ENCODE measurements around the gene MOB3B. TPM values are rescaled to one million over a fixed set of nuclear protein-coding genes. Genes with fewer than 3 reads are reported as not detected.

The MOB3B gene
- polyA plus RNA-seq, 2 of the 4 experiments (the other 2 are of a cell fraction): 6.0 to 6.4 TPM

DNA sequence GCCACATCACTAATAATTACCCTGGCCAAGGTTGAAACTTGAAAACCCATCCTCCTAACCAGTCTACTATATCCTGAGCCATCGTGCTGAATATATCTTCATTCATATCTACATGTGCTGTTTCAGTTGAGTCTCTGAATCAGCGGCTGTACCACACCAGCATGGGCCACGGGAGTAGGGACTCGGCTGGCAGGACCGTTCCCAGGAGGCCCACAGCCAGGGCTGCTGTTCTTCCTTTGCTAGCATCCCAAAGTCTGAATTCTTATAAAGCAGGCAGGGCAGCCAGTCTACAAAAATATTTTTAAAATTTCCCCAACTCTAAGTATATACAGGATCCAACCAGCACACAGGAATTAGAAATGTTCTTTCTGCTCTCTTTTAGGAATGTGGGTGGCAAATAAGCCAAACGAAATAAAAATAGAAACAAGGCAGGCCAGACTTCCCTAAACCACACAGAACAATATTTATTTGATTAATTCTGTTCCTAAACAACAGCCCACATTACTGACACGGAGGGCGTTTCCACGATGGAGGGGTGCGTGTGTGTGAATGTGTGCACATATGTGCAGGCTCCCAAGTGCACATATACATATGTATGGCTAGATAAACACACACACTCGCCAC is 189.8 kb downstream of the MOB3B start:
- ATAC-seq: no peak
- Histone ChIP-seq H3K4me3 (no peak overlapping the region), H3K4me1 (no peaks in the 10 kb centered on the region), H3K27ac (no peak overlapping the region), H3K9me3 (no peaks in the 10 kb centered on the region), H3K4me2 (no peak overlapping the region)
- POLR2A ChIA-PET: no interaction called here
- DNase-seq (ENCODE audit: low read depth in 1 of 2, low spot score in 1 of 2): no peak
- no peak for FAIRE-seq
- 72% methylated on average over 11 of the region's 11 CpGs for WGBS (ENCODE audit: missing lambda C conversion rate)
- no peak for TF ChIP-seq ESRRA (IDR thresholded peaks at IDR 0.05; ENCODE audit: borderline replicate concordance, low read length)
- TF ChIP-seq, protein P1, sequence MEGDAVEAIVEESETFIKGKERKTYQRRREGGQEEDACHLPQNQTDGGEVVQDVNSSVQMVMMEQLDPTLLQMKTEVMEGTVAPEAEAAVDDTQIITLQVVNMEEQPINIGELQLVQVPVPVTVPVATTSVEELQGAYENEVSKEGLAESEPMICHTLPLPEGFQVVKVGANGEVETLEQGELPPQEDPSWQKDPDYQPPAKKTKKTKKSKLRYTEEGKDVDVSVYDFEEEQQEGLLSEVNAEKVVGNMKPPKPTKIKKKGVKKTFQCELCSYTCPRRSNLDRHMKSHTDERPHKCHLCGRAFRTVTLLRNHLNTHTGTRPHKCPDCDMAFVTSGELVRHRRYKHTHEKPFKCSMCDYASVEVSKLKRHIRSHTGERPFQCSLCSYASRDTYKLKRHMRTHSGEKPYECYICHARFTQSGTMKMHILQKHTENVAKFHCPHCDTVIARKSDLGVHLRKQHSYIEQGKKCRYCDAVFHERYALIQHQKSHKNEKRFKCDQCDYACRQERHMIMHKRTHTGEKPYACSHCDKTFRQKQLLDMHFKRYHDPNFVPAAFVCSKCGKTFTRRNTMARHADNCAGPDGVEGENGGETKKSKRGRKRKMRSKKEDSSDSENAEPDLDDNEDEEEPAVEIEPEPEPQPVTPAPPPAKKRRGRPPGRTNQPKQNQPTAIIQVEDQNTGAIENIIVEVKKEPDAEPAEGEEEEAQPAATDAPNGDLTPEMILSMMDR (IDR thresholded peaks at IDR 0.05): no peak
- TF ChIP-seq, protein P2, sequence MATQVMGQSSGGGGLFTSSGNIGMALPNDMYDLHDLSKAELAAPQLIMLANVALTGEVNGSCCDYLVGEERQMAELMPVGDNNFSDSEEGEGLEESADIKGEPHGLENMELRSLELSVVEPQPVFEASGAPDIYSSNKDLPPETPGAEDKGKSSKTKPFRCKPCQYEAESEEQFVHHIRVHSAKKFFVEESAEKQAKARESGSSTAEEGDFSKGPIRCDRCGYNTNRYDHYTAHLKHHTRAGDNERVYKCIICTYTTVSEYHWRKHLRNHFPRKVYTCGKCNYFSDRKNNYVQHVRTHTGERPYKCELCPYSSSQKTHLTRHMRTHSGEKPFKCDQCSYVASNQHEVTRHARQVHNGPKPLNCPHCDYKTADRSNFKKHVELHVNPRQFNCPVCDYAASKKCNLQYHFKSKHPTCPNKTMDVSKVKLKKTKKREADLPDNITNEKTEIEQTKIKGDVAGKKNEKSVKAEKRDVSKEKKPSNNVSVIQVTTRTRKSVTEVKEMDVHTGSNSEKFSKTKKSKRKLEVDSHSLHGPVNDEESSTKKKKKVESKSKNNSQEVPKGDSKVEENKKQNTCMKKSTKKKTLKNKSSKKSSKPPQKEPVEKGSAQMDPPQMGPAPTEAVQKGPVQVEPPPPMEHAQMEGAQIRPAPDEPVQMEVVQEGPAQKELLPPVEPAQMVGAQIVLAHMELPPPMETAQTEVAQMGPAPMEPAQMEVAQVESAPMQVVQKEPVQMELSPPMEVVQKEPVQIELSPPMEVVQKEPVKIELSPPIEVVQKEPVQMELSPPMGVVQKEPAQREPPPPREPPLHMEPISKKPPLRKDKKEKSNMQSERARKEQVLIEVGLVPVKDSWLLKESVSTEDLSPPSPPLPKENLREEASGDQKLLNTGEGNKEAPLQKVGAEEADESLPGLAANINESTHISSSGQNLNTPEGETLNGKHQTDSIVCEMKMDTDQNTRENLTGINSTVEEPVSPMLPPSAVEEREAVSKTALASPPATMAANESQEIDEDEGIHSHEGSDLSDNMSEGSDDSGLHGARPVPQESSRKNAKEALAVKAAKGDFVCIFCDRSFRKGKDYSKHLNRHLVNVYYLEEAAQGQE (IDR thresholded peaks at IDR 0.05): no peak
- no peak for TF ChIP-seq RAD21 (conservative IDR thresholded peaks at IDR 0.05 in 1 of 2, IDR thresholded peaks at IDR 0.05 in 1 of 2)
- TF ChIP-seq RARB (CRISPR knock-in tag; IDR thresholded peaks at IDR 0.05): no peak
- CTCF ChIA-PET: no interaction called here

DNA sequence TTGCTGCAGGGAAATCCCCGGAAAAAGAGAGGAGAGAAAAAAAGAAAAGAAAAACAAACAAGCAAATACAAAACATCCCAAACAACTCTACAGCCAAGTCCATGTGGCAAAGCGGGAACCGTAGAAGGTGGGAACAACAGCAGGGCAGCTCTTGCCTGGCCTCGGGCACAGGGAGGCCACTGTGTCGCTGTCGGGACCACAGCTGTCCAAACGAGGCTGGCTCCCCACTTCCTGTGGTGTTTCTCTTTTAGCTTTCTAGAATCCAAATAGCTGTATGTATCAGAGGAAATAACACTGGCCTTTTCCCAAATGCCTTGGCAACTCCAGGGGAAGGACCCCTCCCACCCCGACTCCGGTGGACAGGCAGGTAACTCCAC is 191.1 kb downstream of the MOB3B start:
- ChIA-PET POLR2A (no interaction called here), CTCF (interaction anchor here (0.6 to 11.3 kb wide), 2 partner anchors 8 to 196 kb away, joined by 3 to 266 read pairs; partner anchors contain the start of gene MOB3B)
- H3K27ac ChIP-seq: no peak overlapping the region
- DNase-seq (ENCODE audit: low read depth in 1 of 2, low spot score in 1 of 2) (no peak), ATAC-seq (no peak), FAIRE-seq (no peak)
- no peak overlapping the region for H3K4me3 ChIP-seq
- peaks cover 3% of the 10 kb centered on the region; the same call in 2 of the 3 replicates for H3K4me1 ChIP-seq
- 85% methylated on average over 9 of the region's 9 CpGs for WGBS (ENCODE audit: missing lambda C conversion rate)
- no peaks in the 10 kb centered on the region for H3K9me3 ChIP-seq
- TF ChIP-seq ZC3H11A (IDR thresholded peaks at IDR 0.05): no peak
- no peak for TF ChIP-seq PHF8 (IDR thresholded peaks at IDR 0.05; ENCODE audit: borderline replicate concordance, low read depth)
- no peak overlapping the region for H3K4me2 ChIP-seq

DNA sequence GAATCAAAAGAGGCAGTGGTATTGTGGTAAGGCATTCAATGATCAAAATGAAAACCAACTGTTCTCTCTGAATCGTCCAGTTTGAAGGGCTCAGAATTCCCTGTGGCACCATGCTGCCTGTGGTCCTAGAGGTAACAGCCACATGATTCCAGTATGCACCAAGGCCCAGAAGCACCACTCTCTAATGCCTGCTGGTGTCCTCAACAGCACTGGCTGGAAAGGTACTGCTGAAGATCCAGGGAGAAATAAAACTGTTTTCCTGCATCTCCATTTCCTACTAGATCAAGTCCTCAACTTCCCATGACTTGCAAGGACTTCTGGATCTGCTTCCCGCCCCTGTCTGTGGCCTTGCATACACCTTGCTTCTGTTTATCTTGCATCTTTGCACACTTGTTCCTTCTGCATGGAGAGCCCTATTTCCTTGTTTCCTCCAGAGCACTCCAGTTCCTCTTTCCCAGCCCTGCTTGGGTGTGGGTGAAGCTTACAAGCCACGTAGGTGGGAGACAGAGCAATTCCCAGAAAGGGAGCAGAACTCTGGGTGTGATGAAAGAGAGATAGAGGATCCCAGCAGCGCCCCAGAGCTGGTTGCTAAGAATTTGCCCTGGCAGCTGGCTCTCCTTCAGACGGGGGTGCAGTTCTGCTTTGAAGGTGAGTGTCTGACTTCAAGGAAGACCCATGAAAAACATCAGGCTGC is 191.6 kb downstream of the MOB3B start:
- WGBS (ENCODE audit: missing lambda C conversion rate): 52% methylated on average over 5 of the region's 5 CpGs
- H3K4me2 ChIP-seq: no peak overlapping the region
- H3K4me3 ChIP-seq: no peak overlapping the region
- ChIA-PET POLR2A (no interaction called here), CTCF (interaction anchor here (0.6 to 11.3 kb wide), 5 partner anchors 11 to 209 kb away, joined by 3 to 266 read pairs (median 3); partner anchors contain the start of gene MOB3B)
- FAIRE-seq (no peak), DNase-seq (ENCODE audit: low read depth in 1 of 2, low spot score in 1 of 2) (no peak), ATAC-seq (no peak)
- peaks cover 6% of the 10 kb centered on the region; the same call in 2 of the 3 replicates for H3K4me1 ChIP-seq
- TF ChIP-seq SREBF2 (IDR thresholded peaks at IDR 0.05): no peak
- no peak overlapping the region for H3K27ac ChIP-seq
- H3K9me3 ChIP-seq: no peaks in the 10 kb centered on the region

DNA sequence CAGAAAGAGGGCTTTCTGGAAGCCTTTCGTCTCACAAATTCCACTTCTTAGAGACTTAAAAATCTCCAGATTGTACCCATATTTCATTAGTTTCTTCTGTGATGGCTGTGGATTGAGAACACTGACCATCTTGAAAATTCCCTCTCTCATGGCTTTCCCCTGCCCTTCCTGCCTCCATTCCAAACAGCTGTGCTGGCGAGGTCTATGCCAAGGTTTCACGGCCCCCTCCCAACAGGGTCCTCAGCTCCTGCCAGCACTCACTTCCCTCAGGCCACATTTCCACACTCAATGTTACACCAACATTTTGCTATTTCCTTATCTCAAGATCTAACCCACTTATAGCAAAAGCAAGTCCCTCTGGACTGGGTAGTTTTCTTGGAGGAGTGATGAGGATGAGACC is 192.4 kb downstream of the MOB3B start:
- ChIA-PET CTCF (interaction anchor here (0.6 to 11.3 kb wide), 5 partner anchors 12 to 210 kb away, joined by 3 to 266 read pairs (median 3); partner anchors contain the start of gene MOB3B), POLR2A (no interaction called here)
- TF ChIP-seq EP300 (IDR thresholded peaks at IDR 0.05): no peak
- TF ChIP-seq HOXA7 (CRISPR knock-in tag; IDR thresholded peaks at IDR 0.05): no peak
- TF ChIP-seq FOSL2 (IDR thresholded peaks at IDR 0.05): no peak
- no peak for TF ChIP-seq FOSL2 (CRISPR knock-in tag; IDR thresholded peaks at IDR 0.05)
- no peak for TF ChIP-seq EHMT2 (IDR thresholded peaks at IDR 0.05; ENCODE audit: low read depth)
- TF ChIP-seq JUNB (IDR thresholded peaks at IDR 0.05): no peak
- TF ChIP-seq, protein P3, sequence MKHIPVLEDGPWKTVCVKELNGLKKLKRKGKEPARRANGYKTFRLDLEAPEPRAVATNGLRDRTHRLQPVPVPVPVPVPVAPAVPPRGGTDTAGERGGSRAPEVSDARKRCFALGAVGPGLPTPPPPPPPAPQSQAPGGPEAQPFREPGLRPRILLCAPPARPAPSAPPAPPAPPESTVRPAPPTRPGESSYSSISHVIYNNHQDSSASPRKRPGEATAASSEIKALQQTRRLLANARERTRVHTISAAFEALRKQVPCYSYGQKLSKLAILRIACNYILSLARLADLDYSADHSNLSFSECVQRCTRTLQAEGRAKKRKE (CRISPR knock-in tag; IDR thresholded peaks at IDR 0.05; ENCODE audit: low read depth): no peak
- TF ChIP-seq, protein P4, sequence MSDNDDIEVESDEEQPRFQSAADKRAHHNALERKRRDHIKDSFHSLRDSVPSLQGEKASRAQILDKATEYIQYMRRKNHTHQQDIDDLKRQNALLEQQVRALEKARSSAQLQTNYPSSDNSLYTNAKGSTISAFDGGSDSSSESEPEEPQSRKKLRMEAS (IDR thresholded peaks at IDR 0.05): no peak
- no peak for TF ChIP-seq MYC (IDR thresholded peaks at IDR 0.05; ENCODE audit: borderline replicate concordance, low read length)
- no peak for TF ChIP-seq MAFK (IDR thresholded peaks at IDR 0.05; ENCODE audit: partially characterized antibody)
- TF ChIP-seq CHD2 (IDR thresholded peaks at IDR 0.05; ENCODE audit: low read length, partially characterized antibody): no peak
- TF ChIP-seq RCOR1 (IDR thresholded peaks at IDR 0.05; ENCODE audit: low read depth, low read length): no peak
- FAIRE-seq (no peak), DNase-seq (ENCODE audit: low read depth in 1 of 2, low spot score in 1 of 2) (no peak), ATAC-seq (no peak)
- 82% methylated on average over 3 of the region's 3 CpGs for WGBS (ENCODE audit: missing lambda C conversion rate)
- peaks cover 6% of the 10 kb centered on the region; the same call in 2 of the 3 replicates for H3K4me1 ChIP-seq
- H3K4me3 ChIP-seq: no peak overlapping the region
- no peak overlapping the region; a peak in 1 of 6 replicates for H3K27ac ChIP-seq
- no peak overlapping the region for H3K4me2 ChIP-seq
- H3K9me3 ChIP-seq: no peaks in the 10 kb centered on the region
